Activated naive CD8-positive, alpha-beta T cell treated with anti-CD3 and anti-CD28 coated beads for 36 hours (primary cell): ENCODE results near the gene TMPRSS9. TPM values are rescaled to one million over a fixed set of nuclear protein-coding genes. Genes with fewer than 3 reads are reported as not detected.
"Not testable (repeated sequence)": the region's sequence is repeated elsewhere in the genome, so short reads cannot be mapped to it uniquely, and the experiment has no call there.

Experiments
- DNase-seq: peaks from one replicate; pipeline ENCODE4 v3.0.0; 2021
- H3K27ac Mint-ChIP-seq: one replicate; pipeline ENCODE4 v1.8.0; 2022; ENCODE audit warnings: mild to moderate bottlenecking, moderate library complexity, mixed read lengths
- H3K27me3 Mint-ChIP-seq: one replicate; pipeline ENCODE4 v1.8.0; 2022; ENCODE audit warnings: mild to moderate bottlenecking, mixed read lengths
- H3K36me3 Mint-ChIP-seq: one replicate; pipeline ENCODE4 v1.8.0; 2021; ENCODE audit warnings: mild to moderate bottlenecking, mixed read lengths
- H3K4me1 Mint-ChIP-seq: one replicate; pipeline ENCODE4 v1.8.0; 2021; ENCODE audit warnings: mixed read lengths
- H3K4me3 Mint-ChIP-seq: one replicate; pipeline ENCODE4 v1.8.0; 2022; ENCODE audit warnings: mild to moderate bottlenecking, moderate library complexity, mixed read lengths
- H3K9me3 Mint-ChIP-seq: one replicate; pipeline ENCODE4 v1.8.0; 2022; ENCODE audit warnings: mixed read lengths
- total RNA-seq, 2 experiments: library from RNA; stranded (reverse); gene quantifications; one replicate each; pipeline ENCODE4 v1.2.3, GENCODE V29; 2021

TMPRSS9 gene
- total RNA-seq, 2 experiments from 2014 or later, result not detected

DNA sequence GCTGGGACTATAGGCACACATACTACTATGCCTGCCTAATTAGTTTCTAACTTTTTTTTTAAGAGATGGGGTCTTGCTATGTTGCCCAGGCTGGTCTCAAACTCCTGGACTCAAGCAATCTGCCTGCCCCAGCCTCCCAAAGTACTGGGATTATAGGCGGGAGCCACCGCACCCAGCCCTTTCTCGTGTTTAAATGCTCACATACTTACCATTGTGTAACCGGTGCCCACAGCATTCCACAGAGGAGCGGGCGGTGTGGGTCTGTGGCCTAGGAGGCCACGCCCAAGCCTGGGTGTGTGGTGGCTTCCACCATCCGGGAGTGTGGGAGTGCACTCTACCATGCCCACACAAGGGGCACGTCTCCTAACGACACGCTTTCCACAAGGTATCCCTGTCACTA is 89.0 kb downstream of the TMPRSS9 start:
- peaks cover 9% of the 10 kb centered on the region for H3K36me3 Mint-ChIP-seq
- DNase-seq, result no peak
- H3K27me3 Mint-ChIP-seq, result no peaks in the 10 kb centered on the region
- H3K4me1 Mint-ChIP-seq, result peaks cover 12% of the 10 kb centered on the region
- H3K4me3 Mint-ChIP-seq, result no peak overlapping the region
- H3K27ac Mint-ChIP-seq, result no peak overlapping the region
- H3K9me3 Mint-ChIP-seq, result no peaks in the 10 kb centered on the region

DNA sequence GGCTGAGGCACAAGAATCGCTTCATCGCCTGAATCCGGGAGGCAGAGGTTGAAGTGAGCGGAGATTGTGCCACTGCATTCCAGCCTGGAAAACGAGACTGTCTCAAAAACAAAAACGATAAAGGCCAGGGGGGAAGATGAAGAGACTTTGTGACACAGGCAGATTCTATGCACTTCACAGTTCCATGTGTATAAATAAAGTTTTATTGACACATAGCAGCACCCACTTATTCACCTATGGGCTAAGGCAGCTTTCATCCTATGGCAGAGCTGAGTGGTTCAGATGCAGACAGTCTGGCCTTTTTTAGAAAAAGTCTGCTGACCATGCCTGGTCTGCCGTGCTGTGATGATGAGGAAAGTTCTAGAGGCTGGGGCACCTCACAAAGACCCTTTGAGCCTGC is 91.1 kb downstream of the TMPRSS9 start:
- Mint-ChIP-seq H3K4me3 (no peak overlapping the region), H3K36me3 (peaks cover 11% of the 10 kb centered on the region), H3K4me1 (peaks cover 21% of the 10 kb centered on the region), H3K9me3 (no peaks in the 10 kb centered on the region), H3K27me3 (no peaks in the 10 kb centered on the region), H3K27ac (no peak overlapping the region)
- no peak for DNase-seq

DNA sequence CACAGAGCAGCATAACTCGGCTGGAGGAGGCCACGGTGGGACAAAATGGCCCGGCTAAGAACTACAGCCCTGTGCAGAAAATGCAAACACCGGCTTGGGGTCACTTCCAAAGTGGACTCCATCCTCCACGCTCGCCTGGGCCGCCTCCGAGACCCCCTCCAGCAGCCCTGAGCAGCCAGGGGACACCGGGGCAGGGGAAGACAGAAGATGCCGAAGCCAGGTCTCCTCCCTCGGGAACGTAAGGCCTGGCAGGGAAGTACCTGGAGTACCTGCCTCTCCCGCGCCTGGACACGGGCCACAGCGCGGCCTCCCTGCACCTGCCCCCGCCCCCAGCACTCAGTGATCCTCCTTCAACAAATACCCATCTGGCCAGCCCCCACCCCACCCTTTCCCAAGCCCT is 91.7 kb downstream of the TMPRSS9 start:
- Mint-ChIP-seq H3K9me3 (no peaks in the 10 kb centered on the region), H3K27me3 (no peaks in the 10 kb centered on the region), H3K4me3 (no peak overlapping the region), H3K36me3 (peaks cover 8% of the 10 kb centered on the region), H3K27ac (no peak overlapping the region), H3K4me1 (peaks cover 16% of the 10 kb centered on the region)
- no peak for DNase-seq

DNA sequence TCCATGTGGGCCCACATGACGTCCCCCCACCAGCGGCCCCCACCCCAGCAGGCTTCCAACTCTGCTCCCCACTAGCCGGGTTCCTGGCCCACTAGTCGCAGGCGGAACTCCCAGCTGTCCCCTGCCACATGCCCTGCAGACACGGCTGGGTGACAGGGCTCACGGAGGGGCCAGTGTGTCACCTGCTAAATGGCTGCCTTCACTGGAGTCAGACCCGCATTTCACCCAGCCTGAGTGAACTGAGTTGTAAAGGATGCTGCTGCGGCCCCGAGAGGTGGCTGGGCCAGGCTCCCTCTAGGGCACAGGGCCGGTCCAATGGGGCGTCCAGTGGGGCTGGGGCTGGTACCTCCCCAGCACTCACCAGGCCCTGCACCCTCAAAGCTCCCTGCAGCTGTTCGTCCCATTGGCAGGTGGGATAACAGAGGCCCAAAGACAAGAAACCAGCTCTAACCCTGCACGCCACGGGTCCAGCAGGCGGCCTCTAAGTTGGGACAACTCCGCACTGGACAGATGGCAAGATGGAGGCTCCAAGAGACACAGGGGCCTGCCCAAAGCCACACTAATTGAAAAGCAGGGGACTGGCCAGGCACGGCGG is 93.5 kb downstream of the TMPRSS9 start:
- H3K4me3 Mint-ChIP-seq, result no peak overlapping the region
- no peak for DNase-seq
- peaks cover 17% of the 10 kb centered on the region for H3K4me1 Mint-ChIP-seq
- no peaks in the 10 kb centered on the region for H3K27me3 Mint-ChIP-seq
- H3K27ac Mint-ChIP-seq, result no peak overlapping the region
- H3K9me3 Mint-ChIP-seq, result no peaks in the 10 kb centered on the region
- peaks cover 7% of the 10 kb centered on the region for H3K36me3 Mint-ChIP-seq

DNA sequence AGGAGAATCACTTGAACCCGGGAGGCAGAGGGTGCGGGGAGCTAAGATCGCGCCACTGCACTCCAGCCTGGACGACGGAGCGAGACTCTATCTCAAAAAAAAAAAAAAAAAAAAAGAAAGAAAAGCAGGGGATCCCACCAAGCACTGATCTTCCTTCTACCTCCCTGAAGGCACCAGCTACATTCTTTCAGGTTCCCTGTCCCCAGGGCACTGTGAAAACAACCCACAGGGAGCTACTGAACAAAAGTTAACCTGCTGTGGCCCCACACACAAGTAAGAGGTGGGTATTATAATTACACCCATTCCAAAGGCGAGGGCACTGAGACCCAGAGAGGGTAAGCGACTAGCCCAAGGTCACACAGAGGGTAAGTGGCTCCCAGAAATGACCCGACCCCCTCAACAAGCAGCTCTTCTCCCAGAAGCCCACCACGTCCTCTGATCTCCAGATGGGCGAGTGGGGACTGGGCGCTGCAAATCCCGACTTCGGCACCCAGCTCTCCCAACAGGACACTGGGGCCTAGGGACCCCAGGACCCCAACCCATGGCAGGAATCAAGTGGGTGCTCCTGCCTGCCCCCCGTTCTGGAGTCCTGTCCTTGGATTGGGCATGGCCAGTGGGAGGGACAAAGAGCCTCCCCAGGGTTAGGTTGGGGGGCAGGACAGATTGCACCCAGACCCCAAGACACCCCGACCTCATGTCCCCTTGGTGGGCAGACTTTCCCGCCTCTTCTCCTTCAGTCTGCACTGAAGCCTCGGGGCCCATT is 94.3 kb downstream of the TMPRSS9 start:
- no peak for DNase-seq
- Mint-ChIP-seq H3K36me3 (peaks cover 7% of the 10 kb centered on the region), H3K9me3 (no peaks in the 10 kb centered on the region), H3K4me1 (peaks cover 17% of the 10 kb centered on the region), H3K4me3 (peak overlapping the region; percentile 85), H3K27me3 (no peaks in the 10 kb centered on the region), H3K27ac (peak overlapping the region; percentile 29)

DNA sequence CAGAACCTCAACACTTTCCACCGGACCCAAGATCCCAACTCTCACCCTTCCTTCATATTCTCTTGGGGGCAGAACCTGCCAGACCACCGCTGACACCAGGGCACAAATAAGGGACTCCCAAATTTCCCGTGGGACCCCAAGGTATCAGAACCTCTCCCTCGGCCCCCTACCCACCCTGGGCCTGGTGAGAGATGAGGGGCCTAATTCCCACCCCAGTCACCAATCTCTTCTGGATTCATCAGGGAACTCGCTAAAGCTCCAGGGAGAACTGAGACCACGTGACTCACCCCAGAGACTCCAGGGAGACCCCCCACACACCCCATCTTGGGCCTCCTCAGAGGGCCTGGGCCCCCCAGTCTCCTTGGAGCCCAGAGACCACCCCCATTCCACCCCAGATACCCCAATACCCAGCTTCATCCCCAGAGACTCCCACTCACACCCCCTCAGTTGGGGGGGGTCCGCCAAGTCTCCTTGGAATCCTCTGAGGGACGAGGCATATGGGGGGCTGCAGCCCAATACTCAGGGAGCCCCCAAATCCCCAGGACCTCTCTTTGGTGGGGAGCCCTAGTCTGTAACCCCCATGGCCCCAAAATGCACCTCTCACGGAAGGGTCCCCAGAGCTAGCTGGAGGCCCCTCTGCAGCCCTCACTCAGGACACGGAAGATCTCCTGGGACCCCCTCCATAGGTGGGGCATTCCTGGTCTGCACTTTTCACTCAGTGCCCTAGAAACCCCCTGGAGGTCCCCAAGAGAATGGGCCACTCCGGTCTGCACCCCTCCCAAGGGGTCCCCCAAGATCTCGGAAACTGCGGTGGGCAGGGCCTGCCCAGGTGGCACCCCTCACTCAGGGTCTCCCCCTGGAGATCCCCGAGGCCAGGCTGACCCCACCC is 95.1 kb downstream of the TMPRSS9 start:
- DNase-seq, result no peak
- Mint-ChIP-seq H3K27ac (peak overlapping the region; percentile 63), H3K9me3 (no peaks in the 10 kb centered on the region), H3K4me3 (peak overlapping the region; percentile 85), H3K36me3 (peaks cover 7% of the 10 kb centered on the region), H3K4me1 (peaks cover 17% of the 10 kb centered on the region), H3K27me3 (no peaks in the 10 kb centered on the region)

DNA sequence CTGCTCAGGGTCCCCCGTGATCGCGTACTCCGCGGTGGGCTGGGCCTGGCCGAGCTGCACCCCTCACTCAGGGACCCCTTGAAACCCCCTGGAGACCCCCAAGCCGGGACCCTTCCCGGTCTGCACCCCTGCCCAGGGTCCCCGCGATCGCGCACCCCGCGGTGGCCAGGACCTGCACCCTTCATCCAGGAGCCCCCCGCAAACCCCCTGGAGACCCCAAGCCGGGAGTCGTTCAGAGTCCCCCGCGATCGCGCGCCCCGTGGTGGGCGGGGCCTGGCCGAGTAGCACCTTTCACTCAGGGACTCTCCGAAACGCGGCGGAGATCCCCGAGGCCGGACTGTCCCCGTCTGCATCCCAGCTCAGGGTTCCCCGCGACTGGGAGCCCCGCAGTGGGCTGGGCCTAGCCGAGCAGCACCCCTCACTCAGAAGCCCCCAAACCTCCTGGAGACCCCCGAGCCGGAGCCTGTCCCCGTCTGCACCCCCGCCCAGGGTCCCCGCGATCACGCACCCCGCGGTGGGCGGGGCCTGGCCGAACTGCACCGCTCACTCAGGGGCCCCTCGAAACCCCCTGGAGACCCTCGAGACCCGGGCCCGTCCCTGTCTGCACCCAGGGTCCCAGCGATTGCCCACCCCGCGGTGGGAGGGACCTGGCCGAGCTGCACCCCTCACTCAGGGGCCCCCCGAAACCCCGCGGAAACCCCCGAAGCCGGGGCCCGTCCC is 95.9 kb downstream of the TMPRSS9 start:
- Mint-ChIP-seq H3K36me3 (peaks cover 7% of the 10 kb centered on the region), H3K27ac (peak overlapping the region; percentile 88), H3K9me3 (no peaks in the 10 kb centered on the region), H3K4me1 (peaks cover 17% of the 10 kb centered on the region), H3K4me3 (peak overlapping the region; percentile 85), H3K27me3 (peaks cover under 1% of the 10 kb centered on the region)
- DNase-seq, result peak; percentile 67

DNA sequence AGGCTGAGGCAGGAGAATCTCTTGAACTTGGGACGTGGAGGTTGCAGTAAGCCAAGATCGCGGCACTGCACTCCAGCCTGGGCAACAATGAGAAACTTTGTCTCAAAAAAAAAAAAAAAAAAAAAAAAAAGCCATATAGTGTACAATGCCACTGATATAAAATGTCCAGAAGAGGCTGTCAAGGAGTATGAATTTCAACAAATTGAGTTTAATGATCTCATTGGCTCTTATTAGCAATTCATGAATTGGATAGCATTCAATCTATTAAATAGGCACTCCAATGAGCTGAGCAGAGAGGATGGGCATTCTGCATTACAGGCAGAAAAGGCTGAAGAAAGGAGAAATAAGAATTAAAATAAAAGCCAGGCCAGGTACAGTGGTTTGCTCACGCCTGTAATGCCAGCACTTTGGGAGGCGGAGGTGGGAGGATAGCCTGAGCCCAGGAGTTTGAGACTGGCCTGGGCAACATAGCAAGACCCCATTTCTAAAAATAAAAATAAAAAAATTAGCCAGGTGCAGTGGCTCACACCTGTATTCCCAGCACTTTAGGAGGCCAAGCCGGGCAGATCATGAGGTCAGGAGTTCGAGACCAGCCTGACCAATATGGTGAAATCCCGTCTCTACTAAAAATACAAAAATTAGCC is 97.5 kb downstream of the TMPRSS9 start:
- peak overlapping the region; percentile 92 for H3K27ac Mint-ChIP-seq

DNA sequence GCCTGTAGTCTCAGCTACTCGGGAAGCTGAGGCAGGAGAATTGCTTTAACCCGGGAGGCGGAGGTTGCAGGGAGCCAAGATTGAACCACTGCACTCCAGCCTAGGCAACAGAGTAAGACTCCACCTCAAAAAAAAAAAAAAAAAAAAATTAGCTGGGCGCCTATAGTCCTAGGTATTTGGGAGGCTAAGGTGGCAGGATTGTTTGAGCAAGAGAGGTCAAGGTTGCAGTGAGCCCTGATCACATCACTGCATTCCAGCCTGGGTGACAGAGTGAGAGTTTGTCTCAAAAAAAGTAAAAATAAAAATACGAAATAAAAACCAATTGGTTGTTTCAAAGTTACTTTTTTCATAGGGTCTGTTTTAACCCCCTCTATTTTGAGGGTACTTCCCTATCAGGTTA is 98.0 kb downstream of the TMPRSS9 start:
- no peak overlapping the region for H3K27ac Mint-ChIP-seq
- H3K36me3 Mint-ChIP-seq, result peaks cover 5% of the 10 kb centered on the region
- H3K4me1 Mint-ChIP-seq, result peaks cover 22% of the 10 kb centered on the region
- no peaks in the 10 kb centered on the region for H3K9me3 Mint-ChIP-seq
- H3K4me3 Mint-ChIP-seq, result no peak overlapping the region
- DNase-seq, result no peak
- peaks cover 4% of the 10 kb centered on the region for H3K27me3 Mint-ChIP-seq

More for the DNA sequence above, 97.5 kb downstream of the TMPRSS9 start:
- Mint-ChIP-seq H3K4me3 (peak overlapping the region; percentile 82), H3K36me3 (peaks cover 5% of the 10 kb centered on the region), H3K4me1 (peaks cover 23% of the 10 kb centered on the region), H3K9me3 (no peaks in the 10 kb centered on the region), H3K27me3 (peaks cover 4% of the 10 kb centered on the region)
- no peak for DNase-seq

DNA sequence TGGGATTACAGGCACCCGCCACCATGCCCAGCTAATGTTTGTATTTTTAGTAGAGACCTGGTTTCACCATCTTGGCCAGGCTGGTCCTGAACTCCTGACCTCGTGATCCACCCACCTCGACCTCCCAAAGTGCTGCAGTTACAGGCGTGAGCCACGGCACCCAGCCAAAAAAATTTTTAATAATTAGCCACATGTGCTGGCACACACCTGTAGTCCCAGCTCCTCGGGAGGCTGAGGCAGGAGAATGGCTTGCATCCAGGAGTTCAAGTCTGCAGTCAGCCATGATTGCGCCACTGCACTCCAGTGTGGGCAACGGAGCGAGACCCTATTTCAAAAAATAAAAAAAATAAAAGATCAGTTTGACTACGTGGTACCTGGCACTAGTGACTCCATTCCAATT is 98.7 kb downstream of the TMPRSS9 start:
- not testable (repeated sequence) for H3K27me3 Mint-ChIP-seq, H3K9me3 Mint-ChIP-seq, DNase-seq, H3K27ac Mint-ChIP-seq, H3K36me3 Mint-ChIP-seq, H3K4me3 Mint-ChIP-seq
- peaks cover 22% of the 10 kb centered on the region for H3K4me1 Mint-ChIP-seq

DNA sequence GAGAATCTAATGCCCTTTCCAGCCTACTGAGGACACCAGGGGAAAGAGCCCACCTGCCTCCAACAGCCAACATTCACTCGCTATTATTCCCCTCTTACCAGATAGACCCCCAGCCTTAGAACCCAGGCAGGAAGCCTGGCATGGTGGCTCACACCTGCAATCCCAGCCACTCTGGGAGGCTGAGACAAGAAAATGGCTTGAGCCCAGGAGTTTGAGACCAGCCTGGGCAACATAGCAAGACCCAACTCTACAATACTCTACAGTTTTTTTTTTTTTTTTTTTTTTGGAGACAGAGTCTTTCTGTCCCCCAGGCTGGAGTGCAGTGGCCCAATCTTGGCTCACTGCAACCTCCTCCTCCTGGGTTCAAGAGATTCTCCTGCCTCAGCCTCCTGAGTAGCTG is 100.2 kb downstream of the TMPRSS9 start:
- DNase-seq, result no peak
- Mint-ChIP-seq H3K4me3 (no peak overlapping the region), H3K4me1 (peaks cover 15% of the 10 kb centered on the region), H3K27me3 (peaks cover 4% of the 10 kb centered on the region), H3K9me3 (no peaks in the 10 kb centered on the region), H3K27ac (no peak overlapping the region), H3K36me3 (peaks cover 3% of the 10 kb centered on the region)

DNA sequence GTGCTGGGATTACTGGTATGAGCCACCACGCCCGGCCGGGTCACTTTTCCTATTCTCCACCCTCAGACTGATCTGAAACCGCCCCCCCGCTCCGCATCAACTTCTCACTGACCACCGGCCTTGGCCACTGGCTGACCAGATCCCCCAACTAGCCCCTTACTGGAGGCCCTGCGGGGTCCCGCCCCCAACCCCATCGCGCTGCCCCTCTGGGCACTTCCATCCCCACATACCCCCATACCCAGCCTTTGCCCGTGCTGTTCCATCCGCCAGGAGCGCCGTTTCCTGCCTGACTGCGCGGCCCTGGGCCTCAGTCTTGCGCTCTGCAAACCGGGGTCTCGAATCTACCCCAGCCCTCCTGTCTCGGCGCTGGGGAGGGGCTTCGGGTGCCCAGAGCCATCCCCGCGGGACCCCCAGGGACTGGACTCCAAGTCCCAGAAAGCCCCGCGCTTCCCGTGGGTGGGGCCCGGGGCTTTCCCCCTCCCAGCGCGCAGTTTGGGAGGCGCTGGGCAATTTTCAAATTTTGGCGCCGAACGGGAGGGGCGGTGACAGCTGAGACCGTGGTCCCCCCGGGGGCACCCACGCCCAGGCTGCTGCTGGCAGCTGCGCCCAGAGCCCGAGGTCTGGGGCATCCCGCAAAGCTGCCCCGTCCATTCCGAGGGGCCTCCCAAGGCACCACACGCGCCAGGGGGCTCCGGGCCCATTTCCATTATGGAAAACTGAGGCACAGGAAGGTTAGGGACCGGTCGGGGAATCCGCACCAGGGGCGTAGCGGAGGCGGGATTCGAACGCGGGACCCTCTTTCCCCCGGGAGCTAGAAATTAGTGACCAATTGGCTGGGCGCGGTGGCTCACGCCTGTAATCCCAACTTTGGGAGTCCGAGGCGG is 101.9 kb downstream of the TMPRSS9 start:
- Mint-ChIP-seq H3K36me3 (peaks cover 3% of the 10 kb centered on the region), H3K27ac (peak overlapping the region; percentile 69), H3K4me3 (peak overlapping the region; percentile 90), H3K4me1 (peaks cover 12% of the 10 kb centered on the region), H3K9me3 (no peaks in the 10 kb centered on the region), H3K27me3 (peaks cover 4% of the 10 kb centered on the region)
- peak; percentile 82 for DNase-seq

DNA sequence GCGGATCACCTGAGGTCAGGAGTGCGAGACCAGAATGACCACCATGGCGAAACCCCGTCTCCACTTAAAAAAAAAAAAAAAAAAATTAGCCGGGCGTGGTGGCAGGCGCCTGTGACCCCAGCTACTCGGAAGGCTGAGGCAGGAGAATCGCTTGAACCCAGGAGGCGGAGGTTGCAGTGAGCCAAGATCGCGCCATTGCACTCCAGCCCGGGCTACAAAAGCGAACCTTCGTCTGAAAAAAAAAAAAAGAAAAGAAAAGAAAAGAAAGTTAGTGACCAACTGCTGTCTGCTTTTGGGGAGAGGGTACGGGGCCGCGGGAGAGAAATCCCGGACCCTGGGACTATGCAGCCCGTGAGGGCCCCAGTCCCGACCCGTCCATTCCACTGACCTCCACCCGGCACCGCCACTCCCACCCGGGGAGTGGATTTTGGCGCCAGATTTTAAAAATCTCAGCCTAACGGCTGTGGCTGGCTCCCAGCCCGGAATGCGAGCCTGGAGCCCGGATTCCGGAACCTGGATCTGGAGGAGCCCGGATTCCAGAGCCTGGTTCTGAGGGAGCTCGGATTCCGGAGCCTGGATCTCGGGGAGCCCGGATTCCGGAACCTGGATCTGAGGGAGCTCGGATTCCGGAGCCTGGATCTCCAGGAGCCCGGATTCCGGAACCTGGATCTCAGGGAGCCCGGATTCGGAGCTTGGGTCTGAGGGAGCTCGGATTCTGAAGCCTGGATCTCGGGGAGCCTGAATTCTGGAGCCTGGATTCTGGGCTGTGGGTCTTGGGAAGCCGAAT is 102.8 kb downstream of the TMPRSS9 start:
- Mint-ChIP-seq H3K36me3 (no peaks in the 10 kb centered on the region), H3K27me3 (peaks cover 4% of the 10 kb centered on the region), H3K4me3 (peak overlapping the region; percentile 90), H3K9me3 (no peaks in the 10 kb centered on the region), H3K27ac (peak overlapping the region; percentile 69), H3K4me1 (peaks cover 7% of the 10 kb centered on the region)
- DNase-seq, result no peak
